Skeletal muscle tissue (tissue), 2 donors: ENCODE measurements around the gene SNORC. TPM values are rescaled to one million over a fixed set of nuclear protein-coding genes. Genes with fewer than 3 reads are reported as not detected.

ENCODE experiments used
- small RNA-seq: library from RNA; depleted of rRNA; stranded (forward); fragments of <200 nt; gene quantifications from one replicate; pipeline ENCODE3, GENCODE V24; 2014
- total RNA-seq: library from RNA; depleted of rRNA; stranded (reverse); fragments of >200 nt; gene quantifications from one replicate; pipeline ENCODE4 v1.2.3, GENCODE V29; 2014

Gene SNORC
- total RNA-seq, 1 donor from 2014 or later: under 0.01 TPM

Small RNA genes lying within 50 kb of the gene (small RNA-seq; reads per million reads assigned to genes)
- not detected for gene RF00019

Other genes starting within 250 kb of the SNORC start
- 2.1 TPM for gene EFHD1, start 236.7 kb upstream of the SNORC start, total RNA-seq
- gene GIGYF2, start 172.9 kb upstream of the SNORC start, total RNA-seq: 74.1 TPM
- not detected for gene KCNJ13, start 93.7 kb upstream of the SNORC start, total RNA-seq
- gene NGEF, start 143.0 kb downstream of the SNORC start, total RNA-seq: 2.6 TPM
- not detected for gene NEU2, start 162.4 kb downstream of the SNORC start, total RNA-seq
- 8.4 TPM for gene INPP5D, start 190.1 kb downstream of the SNORC start, total RNA-seq